Upper lobe of left lung (tissue), 6 donors: ENCODE measurements around the gene ARHGAP15. TPM values are rescaled to one million over a fixed set of nuclear protein-coding genes. Genes with fewer than 3 reads are reported as not detected.
A peak's percentile ranks its signal among the peaks of the same experiment; 100 is the strongest.

ENCODE experiments used
- ATAC-seq, 2 donors: fragments of 200-7000 bp; cut with Tn5 transposase; one replicate each; pipeline ENCODE4 v1.9.1; 2022; ENCODE audit warnings: mild to moderate bottlenecking in 2 of 2, moderate library complexity in 2 of 2; ENCODE audit not compliant: low FRiP score in 2 of 2
- DNase-seq, 2 donors: peaks; one replicate each; pipeline ENCODE4 v3.0.0-alpha.2; 2019 to 2020
- H3K27ac ChIP-seq, 4 donors: fragments of 200-600 bp; sonication (generic); one replicate each; pipeline ENCODE4 v1.5.1; 2016 to 2019
- H3K27me3 ChIP-seq, 4 donors: fragments of 200-600 bp; sonication (generic); one replicate each; pipeline ENCODE4 v1.5.1; 2017 to 2019
- H3K36me3 ChIP-seq, 4 donors: fragments of 200-600 bp; sonication (generic); one replicate each; pipeline ENCODE4 v1.5.1; 2016 to 2019
- H3K4me1 ChIP-seq, 4 donors: fragments of 200-600 bp; sonication (generic); one replicate each; pipeline ENCODE4 v1.5.1; 2018 to 2019
- H3K4me3 ChIP-seq, 4 donors: fragments of 200-600 bp; sonication (generic); one replicate each; pipeline ENCODE4 v1.5.1; 2017 to 2019; ENCODE audit warnings: mild to moderate bottlenecking in 2 of 4, moderate library complexity in 1 of 4
- H3K9me3 ChIP-seq, 4 donors: fragments of 200-600 bp; sonication (generic); one replicate each; pipeline ENCODE4 v1.5.1; 2018 to 2019
- CTCF ChIP-seq, 6 experiments: fragments of 450-650 bp in 4 of 6; fragments of 200-600 bp in 2 of 6; sonication (generic) in 2 of 6; IDR thresholded peaks; one replicate each; pipeline ENCODE4 v1.5.1; 2016 to 2019; ENCODE audit warnings: antibody characterized with exemption in 6 of 6
- EP300 ChIP-seq, 4 donors: sonication (generic); formaldehyde crosslinking; IDR thresholded peaks; one replicate each; pipeline ENCODE4 v1.5.1; 2017; ENCODE audit warnings: antibody characterized with exemption in 4 of 4, control low read depth in 2 of 4
- POLR2A ChIP-seq, 4 donors: fragments of 450-650 bp; IDR thresholded peaks; one replicate each; pipeline ENCODE4 v1.5.1; 2016 to 2017; ENCODE audit warnings: antibody characterized with exemption in 4 of 4, mild to moderate bottlenecking in 2 of 4
- POLR2AphosphoS5 ChIP-seq, 2 donors: sonication (generic); formaldehyde crosslinking; IDR thresholded peaks; one replicate each; pipeline ENCODE4 v1.5.1; 2017; ENCODE audit warnings: antibody characterized with exemption in 2 of 2
- WGBS, 2 donors: methylation state at CpG; one replicate each; pipeline ENCODE4 v1.1.5; 2017 to 2018; 5-methylcytosine and 5-hydroxymethylcytosine counted together
- total RNA-seq, 6 donors: library from RNA; depleted of rRNA in 4 of 6; stranded (reverse); fragments of >200 nt in 4 of 6; gene quantifications; one replicate each; pipeline versions ENCODE4 v1.1.0 to v1.2.1, GENCODE V29; 2016 to 2021
- donor health status: DM: no; HTN: no; CAD: no; lungs with moderate emphysema.
- donor health status: DM: no; HTN: yes; CAD: no; lungs with severe emphysema.

ARHGAP15 gene
- total RNA-seq, 6 donors from 2014 or later, result 11.9 to 57.6 (median 17.5) TPM

GRCh38 chr2:143559147-143559546 is 429.9 kb downstream of the ARHGAP15 start:
- Histone ChIP-seq H3K4me3 (no peak overlapping the region), H3K27me3 (no peaks in the 10 kb centered on the region), H3K9me3 (no peaks in the 10 kb centered on the region), H3K27ac (peak overlapping the region in 1 of 4 donors; percentile 31), H3K4me1 (peaks cover 0 to 7% (median 2%) of the 10 kb centered on the region in 4 donors), H3K36me3 (no peaks in the 10 kb centered on the region)
- TF ChIP-seq EP300 (IDR thresholded peaks at IDR 0.05) (no peak), POLR2AphosphoS5 (IDR thresholded peaks at IDR 0.05) (no peak), CTCF (IDR thresholded peaks at IDR 0.05) (no peak), POLR2A (IDR thresholded peaks at IDR 0.05) (no peak)
- WGBS, 2 donors, result 65 to 73% methylated on average over 2 of the region's 2 CpGs
- no peak for DNase-seq
- ATAC-seq, result no peak

GRCh38 chr2:143560724-143561123 is 431.5 kb downstream of the ARHGAP15 start:
- ATAC-seq, result no peak
- no peak for TF ChIP-seq EP300 (IDR thresholded peaks at IDR 0.05)
- TF ChIP-seq CTCF (IDR thresholded peaks at IDR 0.05), result no peak
- TF ChIP-seq POLR2AphosphoS5 (IDR thresholded peaks at IDR 0.05), result no peak
- no peak for TF ChIP-seq POLR2A (IDR thresholded peaks at IDR 0.05)
- Histone ChIP-seq H3K9me3 (no peaks in the 10 kb centered on the region), H3K27me3 (no peaks in the 10 kb centered on the region), H3K4me1 (peaks cover 0 to 7% (median 2%) of the 10 kb centered on the region in 4 donors), H3K27ac (no peak overlapping the region), H3K36me3 (no peaks in the 10 kb centered on the region), H3K4me3 (no peak overlapping the region)
- 91 to 92% methylated on average over 7 of the region's 7 CpGs for WGBS, 2 donors
- no peak for DNase-seq

GRCh38 chr2:143564419-143564818 is 435.2 kb downstream of the ARHGAP15 start:
- WGBS, 2 donors, result 94 to 97% methylated on average over 2 of the region's 2 CpGs
- DNase-seq (no peak), ATAC-seq (no peak)
- H3K4me3 ChIP-seq, result no peak overlapping the region
- no peak for TF ChIP-seq EP300 (IDR thresholded peaks at IDR 0.05)
- TF ChIP-seq POLR2A (IDR thresholded peaks at IDR 0.05), result no peak
- TF ChIP-seq CTCF (IDR thresholded peaks at IDR 0.05), result no peak
- no peak for TF ChIP-seq POLR2AphosphoS5 (IDR thresholded peaks at IDR 0.05)
- H3K36me3 ChIP-seq, result no peaks in the 10 kb centered on the region
- H3K27me3 ChIP-seq, result no peaks in the 10 kb centered on the region
- H3K27ac ChIP-seq, result no peak overlapping the region
- H3K9me3 ChIP-seq, result no peaks in the 10 kb centered on the region
- no peaks in the 10 kb centered on the region for H3K4me1 ChIP-seq

GRCh38 chr2:143571747-143572146 is 442.5 kb downstream of the ARHGAP15 start:
- Histone ChIP-seq H3K27me3 (no peaks in the 10 kb centered on the region), H3K9me3 (no peaks in the 10 kb centered on the region), H3K27ac (no peak overlapping the region), H3K36me3 (no peaks in the 10 kb centered on the region), H3K4me1 (no peaks in the 10 kb centered on the region), H3K4me3 (no peak overlapping the region)
- 100% methylated on average over 1 of the region's 1 CpG for WGBS, 2 donors
- no peak for TF ChIP-seq EP300 (IDR thresholded peaks at IDR 0.05)
- no peak for TF ChIP-seq POLR2AphosphoS5 (IDR thresholded peaks at IDR 0.05)
- no peak for TF ChIP-seq CTCF (IDR thresholded peaks at IDR 0.05)
- no peak for TF ChIP-seq POLR2A (IDR thresholded peaks at IDR 0.05)
- DNase-seq (no peak), ATAC-seq (no peak)

GRCh38 chr2:143572421-143572820 is 443.2 kb downstream of the ARHGAP15 start:
- no peak for ATAC-seq
- no peaks in the 10 kb centered on the region for H3K9me3 ChIP-seq
- DNase-seq, result no peak
- no peaks in the 10 kb centered on the region for H3K27me3 ChIP-seq
- TF ChIP-seq CTCF (IDR thresholded peaks at IDR 0.05) (no peak), POLR2A (IDR thresholded peaks at IDR 0.05) (no peak), EP300 (IDR thresholded peaks at IDR 0.05) (no peak), POLR2AphosphoS5 (IDR thresholded peaks at IDR 0.05) (no peak)
- no peak overlapping the region for H3K4me3 ChIP-seq
- no peaks in the 10 kb centered on the region for H3K36me3 ChIP-seq
- no peak overlapping the region for H3K27ac ChIP-seq
- WGBS, 2 donors, result 83 to 90% methylated on average over 4 of the region's 4 CpGs
- H3K4me1 ChIP-seq, result no peaks in the 10 kb centered on the region
